Left lung (tissue), 10 donors: ENCODE results near the gene GADL1. TPM values are rescaled to one million over a fixed set of nuclear protein-coding genes. Genes with fewer than 3 reads are reported as not detected.

Experiments
- ATAC-seq: fragments of 200-7000 bp; cut with Tn5 transposase; one replicate; pipeline ENCODE4 v1.9.1; 2020; ENCODE audit warnings: moderate library complexity
- DNase-seq, 4 donors: peaks; one replicate each; pipeline ENCODE4 v3.0.0-alpha.2; 2013 to 2020
- H3K27ac ChIP-seq, 2 donors: fragments of 200-600 bp; sonication (generic) in 1 of 2; one replicate each; pipeline versions ENCODE4 v1.5.0 to v1.8.0; 2020 to 2021
- H3K27me3 ChIP-seq, 2 donors: fragments of 200-600 bp; sonication (generic) in 1 of 2; one replicate each; pipeline versions ENCODE4 v1.5.0 to v1.8.0; 2020 to 2021
- H3K36me3 ChIP-seq, 2 donors: fragments of 200-600 bp; sonication (generic) in 1 of 2; one replicate each; pipeline versions ENCODE4 v1.5.0 to v1.8.0; 2020 to 2021
- H3K4me1 ChIP-seq, 2 donors: fragments of 200-600 bp; one replicate each; pipeline ENCODE4 v1.8.0; 2021
- H3K4me3 ChIP-seq, 2 donors: fragments of 200-600 bp; sonication (generic) in 1 of 2; one replicate each; pipeline versions ENCODE4 v1.5.0 to v1.8.0; 2020 to 2021; ENCODE audit warnings: mild to moderate bottlenecking in 1 of 2
- H3K9me3 ChIP-seq, 2 donors: fragments of 200-600 bp; sonication (generic) in 1 of 2; one replicate each; pipeline versions ENCODE4 v1.5.0 to v1.8.0; 2020 to 2021
- CTCF ChIP-seq, 2 donors: fragments of 200-600 bp; sonication (generic) in 1 of 2; IDR thresholded peaks; one replicate each; pipeline versions ENCODE4 v1.5.0 to v1.8.0; 2021; ENCODE audit warnings: antibody characterized with exemption in 2 of 2
- intact Hi-C, 2 donors: fragments of 100-400 bp; cut with DNase I; formaldehyde crosslinking; loops; one replicate each; pipeline versions ENCODE4 v1.11.2 to v1.14.2; 2022
- polyA plus RNA-seq, 6 donors: library from polyadenylated mRNA; unstranded; fragments of 120-200 nt; gene quantifications; one replicate each; pipeline ENCODE4 v1.2.1, GENCODE V29; 2013; ENCODE audit not compliant: insufficient read length in 6 of 6
- total RNA-seq, 2 donors: library from RNA; stranded (reverse); fragmentation: NEBNext Ultra II Directional; extraction: Animal tissue kit (Norgen Biotek cat#: 25700); gene quantifications; one replicate each; pipeline ENCODE4 v1.2.1, GENCODE V29; 2021
- donor health status: DM: no; HTN: yes; CAD: no.
- donor health status: DM: no; HTN: no; CAD: no.

The GADL1 gene
- total and polyA plus RNA-seq, 8 donors: 0.10 to 2.5 (median 0.79) TPM; not detected in 1

DNA sequence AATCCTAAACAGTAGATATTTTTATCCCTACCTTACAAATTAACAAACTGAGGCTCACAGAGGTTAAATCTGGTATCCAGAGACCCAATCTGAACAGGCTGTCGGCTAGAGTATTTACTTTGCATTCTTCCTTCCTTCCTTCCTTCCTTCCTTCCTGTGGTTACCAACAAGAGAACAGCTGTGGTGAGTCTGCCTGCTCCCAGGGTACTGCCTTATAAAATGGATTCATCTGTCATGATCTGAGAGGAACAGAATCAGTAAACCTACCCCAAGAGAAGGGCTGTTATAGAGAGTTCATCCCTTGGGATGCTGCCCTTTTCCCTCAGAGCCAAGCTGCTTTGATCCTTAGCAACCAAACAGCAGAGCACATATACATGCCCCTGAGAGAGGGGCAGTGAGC lies 3.6 kb downstream of the GADL1 start:
- TF ChIP-seq CTCF (IDR thresholded peaks at IDR 0.05): no peak
- Histone ChIP-seq H3K27ac (no peak overlapping the region), H3K36me3 (no peaks in the 10 kb centered on the region), H3K9me3 (no peaks in the 10 kb centered on the region), H3K4me1 (peaks cover 5 to 6% of the 10 kb centered on the region in 2 donors), H3K4me3 (no peak overlapping the region), H3K27me3 (peaks cover 25 to 32% of the 10 kb centered on the region in 2 donors)
- ATAC-seq: no peak
- intact Hi-C loops: no loop called here
- no peak for DNase-seq

- no peaks in the 10 kb centered on the region for H3K4me1 ChIP-seq
- no peak overlapping the region for H3K4me3 ChIP-seq
- no peaks in the 10 kb centered on the region for H3K27me3 ChIP-seq
- intact Hi-C loops: no loop called here
- ATAC-seq: no peak
- TF ChIP-seq CTCF (IDR thresholded peaks at IDR 0.05): no peak
- DNase-seq: no peak
- no peaks in the 10 kb centered on the region for H3K9me3 ChIP-seq
- H3K27ac ChIP-seq: no peak overlapping the region
- no peaks in the 10 kb centered on the region for H3K36me3 ChIP-seq
Measured at GRCh38 chr3:30886888-30887287, 7.6 kb downstream of the GADL1 start.

DNA sequence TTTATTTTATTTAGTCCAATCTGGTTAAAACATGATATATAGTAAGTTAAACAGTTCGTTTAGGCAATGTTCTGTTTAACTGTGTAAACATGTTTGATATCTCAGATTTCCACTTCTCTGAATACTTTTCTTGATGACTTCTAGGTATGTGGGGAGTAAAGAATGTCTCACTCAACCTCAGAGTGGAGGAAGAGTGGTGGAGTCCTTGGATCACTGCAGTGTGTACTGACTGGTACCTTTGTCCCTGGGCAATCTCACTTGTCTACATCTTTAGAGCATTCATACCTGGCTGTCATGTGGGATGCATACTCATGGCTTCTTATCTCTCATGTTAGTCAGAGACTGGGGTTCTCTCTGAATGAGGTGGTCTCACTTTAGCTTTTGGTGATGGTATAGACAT lies 15.6 kb downstream of the GADL1 start:
- no peak for TF ChIP-seq CTCF (IDR thresholded peaks at IDR 0.05)
- DNase-seq (no peak), ATAC-seq (peak; percentile 80)

GRCh38 chr3:30875505-30875904 lies 19.0 kb downstream of the GADL1 start:
- no peak for DNase-seq
- no peaks in the 10 kb centered on the region for H3K27me3 ChIP-seq

More for the DNA sequence above, 15.6 kb downstream of the GADL1 start:
- no peaks in the 10 kb centered on the region for H3K4me1 ChIP-seq
- no peaks in the 10 kb centered on the region for H3K36me3 ChIP-seq
- H3K9me3 ChIP-seq: no peaks in the 10 kb centered on the region
- intact Hi-C loops: no loop called here
- H3K27ac ChIP-seq: no peak overlapping the region
- H3K4me3 ChIP-seq: no peak overlapping the region
- no peaks in the 10 kb centered on the region for H3K27me3 ChIP-seq

DNA sequence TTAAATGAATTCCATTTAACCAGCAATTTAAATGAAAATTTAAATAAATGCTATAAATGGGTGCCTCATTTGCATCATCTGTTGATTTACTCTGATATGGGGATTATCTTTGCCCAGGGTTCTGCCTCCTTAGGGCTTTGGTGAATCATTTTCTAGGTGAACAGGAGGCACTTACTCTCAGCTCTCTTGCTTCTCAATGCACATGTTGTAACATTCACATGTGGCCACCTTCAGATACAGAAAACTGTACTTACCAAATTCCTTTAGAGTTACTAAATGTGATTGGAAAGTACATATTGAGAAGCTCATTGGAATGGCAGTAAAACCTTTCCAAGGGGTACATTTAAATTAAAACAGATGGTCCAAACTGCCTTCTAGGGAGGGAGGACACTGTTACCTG lies 20.8 kb downstream of the GADL1 start:
- Histone ChIP-seq H3K36me3 (no peaks in the 10 kb centered on the region), H3K9me3 (no peaks in the 10 kb centered on the region), H3K27me3 (no peaks in the 10 kb centered on the region), H3K4me3 (no peak overlapping the region), H3K27ac (no peak overlapping the region), H3K4me1 (no peaks in the 10 kb centered on the region)
- no peak for TF ChIP-seq CTCF (IDR thresholded peaks at IDR 0.05)
- ATAC-seq: no peak
- no peak for DNase-seq
- intact Hi-C loops: no loop called here

More at GRCh38 chr3:30875505-30875904, 19.0 kb downstream of the GADL1 start:
- TF ChIP-seq CTCF (IDR thresholded peaks at IDR 0.05): no peak
- intact Hi-C loops: no loop called here
- no peak for ATAC-seq
- Histone ChIP-seq H3K9me3 (no peaks in the 10 kb centered on the region), H3K36me3 (no peaks in the 10 kb centered on the region), H3K27ac (no peak overlapping the region), H3K4me1 (no peaks in the 10 kb centered on the region), H3K4me3 (no peak overlapping the region)
